Upper lobe of left lung (tissue), 6 donors: ENCODE measurements around the gene SNCB. TPM values are rescaled to one million over a fixed set of nuclear protein-coding genes. Genes with fewer than 3 reads are reported as not detected.

ENCODE experiments used
- ATAC-seq, 2 donors: fragments of 200-7000 bp; cut with Tn5 transposase; one replicate each; pipeline ENCODE4 v1.9.1; 2022; ENCODE audit warnings: mild to moderate bottlenecking in 2 of 2, moderate library complexity in 2 of 2; ENCODE audit not compliant: low FRiP score in 2 of 2
- DNase-seq, 2 donors: peaks; one replicate each; pipeline ENCODE4 v3.0.0-alpha.2; 2019 to 2020
- H3K27ac ChIP-seq, 4 donors: fragments of 200-600 bp; sonication (generic); one replicate each; pipeline ENCODE4 v1.5.1; 2016 to 2019
- H3K27me3 ChIP-seq, 4 donors: fragments of 200-600 bp; sonication (generic); one replicate each; pipeline ENCODE4 v1.5.1; 2017 to 2019
- H3K36me3 ChIP-seq, 4 donors: fragments of 200-600 bp; sonication (generic); one replicate each; pipeline ENCODE4 v1.5.1; 2016 to 2019
- H3K4me1 ChIP-seq, 4 donors: fragments of 200-600 bp; sonication (generic); one replicate each; pipeline ENCODE4 v1.5.1; 2018 to 2019
- H3K4me3 ChIP-seq, 4 donors: fragments of 200-600 bp; sonication (generic); one replicate each; pipeline ENCODE4 v1.5.1; 2017 to 2019; ENCODE audit warnings: mild to moderate bottlenecking in 2 of 4, moderate library complexity in 1 of 4
- H3K9me3 ChIP-seq, 4 donors: fragments of 200-600 bp; sonication (generic); one replicate each; pipeline ENCODE4 v1.5.1; 2018 to 2019
- CTCF ChIP-seq, 6 experiments: fragments of 450-650 bp in 4 of 6; fragments of 200-600 bp in 2 of 6; sonication (generic) in 2 of 6; IDR thresholded peaks; one replicate each; pipeline ENCODE4 v1.5.1; 2016 to 2019; ENCODE audit warnings: antibody characterized with exemption in 6 of 6
- EP300 ChIP-seq, 4 donors: sonication (generic); formaldehyde crosslinking; IDR thresholded peaks; one replicate each; pipeline ENCODE4 v1.5.1; 2017; ENCODE audit warnings: antibody characterized with exemption in 4 of 4, control low read depth in 2 of 4
- POLR2A ChIP-seq, 4 donors: fragments of 450-650 bp; IDR thresholded peaks; one replicate each; pipeline ENCODE4 v1.5.1; 2016 to 2017; ENCODE audit warnings: antibody characterized with exemption in 4 of 4, mild to moderate bottlenecking in 2 of 4
- POLR2AphosphoS5 ChIP-seq, 2 donors: sonication (generic); formaldehyde crosslinking; IDR thresholded peaks; one replicate each; pipeline ENCODE4 v1.5.1; 2017; ENCODE audit warnings: antibody characterized with exemption in 2 of 2
- WGBS, 2 donors: methylation state at CpG; one replicate each; pipeline ENCODE4 v1.1.5; 2017 to 2018; 5-methylcytosine and 5-hydroxymethylcytosine counted together
- total RNA-seq, 6 donors: library from RNA; depleted of rRNA in 4 of 6; stranded (reverse); fragments of >200 nt in 4 of 6; gene quantifications; one replicate each; pipeline versions ENCODE4 v1.1.0 to v1.2.1, GENCODE V29; 2016 to 2021
- donor health status: DM: no; HTN: no; CAD: no; lungs with moderate emphysema.
- donor health status: DM: no; HTN: yes; CAD: no; lungs with severe emphysema.

SNCB gene
- total RNA-seq, 6 donors from 2014 or later: not detected

- H3K4me3 ChIP-seq: no peak overlapping the region
- no peaks in the 10 kb centered on the region for H3K36me3 ChIP-seq
- peaks cover 0 to 51% (median 26%) of the 10 kb centered on the region in 4 donors for H3K27me3 ChIP-seq
- ATAC-seq (no peak), DNase-seq (no peak)
- no peak overlapping the region for H3K27ac ChIP-seq
- TF ChIP-seq POLR2AphosphoS5 (IDR thresholded peaks at IDR 0.05) (no peak), EP300 (IDR thresholded peaks at IDR 0.05) (no peak), CTCF (IDR thresholded peaks at IDR 0.05) (no peak), POLR2A (IDR thresholded peaks at IDR 0.05) (no peak)
- WGBS, 2 donors: 76 to 81% methylated on average over 2 of the region's 2 CpGs
- no peaks in the 10 kb centered on the region for H3K9me3 ChIP-seq
- H3K4me1 ChIP-seq: peaks cover 9 to 16% (median 14%) of the 10 kb centered on the region in 4 donors
Observed at GRCh38 chr5:176625512-176625911, 4.8 kb downstream of the SNCB start.

- Histone ChIP-seq H3K27ac (no peak overlapping the region), H3K36me3 (no peaks in the 10 kb centered on the region), H3K4me3 (no peak overlapping the region), H3K4me1 (peaks cover 9 to 16% (median 14%) of the 10 kb centered on the region in 4 donors), H3K9me3 (no peaks in the 10 kb centered on the region), H3K27me3 (peaks cover 0 to 51% (median 28%) of the 10 kb centered on the region in 4 donors)
- TF ChIP-seq POLR2AphosphoS5 (IDR thresholded peaks at IDR 0.05) (no peak), POLR2A (IDR thresholded peaks at IDR 0.05) (no peak), CTCF (IDR thresholded peaks at IDR 0.05) (no peak), EP300 (IDR thresholded peaks at IDR 0.05) (no peak)
- DNase-seq: no peak
- ATAC-seq: no peak
- WGBS, 2 donors: 70 to 72% methylated on average over 9 of the region's 9 CpGs
Observed at GRCh38 chr5:176624938-176625337, 5.4 kb downstream of the SNCB start.

- Histone ChIP-seq H3K27me3 (peaks cover 0 to 51% (median 30%) of the 10 kb centered on the region in 4 donors), H3K4me3 (no peak overlapping the region), H3K36me3 (no peaks in the 10 kb centered on the region), H3K9me3 (no peaks in the 10 kb centered on the region), H3K27ac (no peak overlapping the region), H3K4me1 (peaks cover 14 to 17% (median 15%) of the 10 kb centered on the region in 4 donors)
- ATAC-seq: no peak
- WGBS, 2 donors: 71 to 72% methylated on average over 4 of the region's 4 CpGs
- DNase-seq: no peak
- TF ChIP-seq POLR2A (IDR thresholded peaks at IDR 0.05) (no peak), EP300 (IDR thresholded peaks at IDR 0.05) (no peak), CTCF (IDR thresholded peaks at IDR 0.05) (no peak), POLR2AphosphoS5 (IDR thresholded peaks at IDR 0.05) (no peak)
Observed at GRCh38 chr5:176624142-176624541, 6.2 kb downstream of the SNCB start.

GRCh38 chr5:176621661-176622079, 8.7 kb downstream of the SNCB start:
- no peaks in the 10 kb centered on the region for H3K9me3 ChIP-seq
- H3K27ac ChIP-seq: no peak overlapping the region
- no peaks in the 10 kb centered on the region for H3K36me3 ChIP-seq
- no peak overlapping the region for H3K4me3 ChIP-seq
- WGBS, 2 donors: 55 to 60% methylated on average over 1 to 13 of the region's 13 CpGs
- ATAC-seq (no peak), DNase-seq (no peak)
- peaks cover 0 to 52% (median 31%) of the 10 kb centered on the region in 4 donors for H3K27me3 ChIP-seq
- peaks cover 16 to 22% (median 18%) of the 10 kb centered on the region in 4 donors for H3K4me1 ChIP-seq
- no peak for TF ChIP-seq EP300 (IDR thresholded peaks at IDR 0.05)
- TF ChIP-seq POLR2AphosphoS5 (IDR thresholded peaks at IDR 0.05): no peak
- no peak for TF ChIP-seq CTCF (IDR thresholded peaks at IDR 0.05)
- no peak for TF ChIP-seq POLR2A (IDR thresholded peaks at IDR 0.05)

- 3 to 8% methylated on average over 30 to 32 of the region's 32 CpGs for WGBS, 2 donors
- no peaks in the 10 kb centered on the region for H3K36me3 ChIP-seq
- DNase-seq (no peak), ATAC-seq (peak in 1 of 2 donors; percentile 46)
- peaks cover 0 to 43% (median 30%) of the 10 kb centered on the region in 4 donors for H3K27me3 ChIP-seq
- no peak overlapping the region for H3K27ac ChIP-seq
- TF ChIP-seq POLR2A (IDR thresholded peaks at IDR 0.05) (no peak), CTCF (IDR thresholded peaks at IDR 0.05) (no peak), POLR2AphosphoS5 (IDR thresholded peaks at IDR 0.05) (no peak), EP300 (IDR thresholded peaks at IDR 0.05) (no peak)
- H3K4me3 ChIP-seq: peak overlapping the region in 1 of 4 donors; percentile 9
- no peaks in the 10 kb centered on the region for H3K9me3 ChIP-seq
- peaks cover 16 to 22% (median 18%) of the 10 kb centered on the region in 4 donors for H3K4me1 ChIP-seq
Observed at GRCh38 chr5:176620333-176620981, 9.9 kb downstream of the SNCB start.
